Upper lobe of left lung (tissue), 6 donors: Measurements from ENCODE around the gene TRAF3. TPM values are rescaled to one million over a fixed set of nuclear protein-coding genes. Genes with fewer than 3 reads are reported as not detected.

Experiments used
- ATAC-seq, 2 donors: fragments of 200-7000 bp; cut with Tn5 transposase; one replicate each; pipeline ENCODE4 v1.9.1; 2022; ENCODE audit warnings: mild to moderate bottlenecking in 2 of 2, moderate library complexity in 2 of 2; ENCODE audit not compliant: low FRiP score in 2 of 2
- DNase-seq, 2 donors: peaks; one replicate each; pipeline ENCODE4 v3.0.0-alpha.2; 2019 to 2020
- H3K27ac ChIP-seq, 4 donors: fragments of 200-600 bp; sonication (generic); one replicate each; pipeline ENCODE4 v1.5.1; 2016 to 2019
- H3K27me3 ChIP-seq, 4 donors: fragments of 200-600 bp; sonication (generic); one replicate each; pipeline ENCODE4 v1.5.1; 2017 to 2019
- H3K36me3 ChIP-seq, 4 donors: fragments of 200-600 bp; sonication (generic); one replicate each; pipeline ENCODE4 v1.5.1; 2016 to 2019
- H3K4me1 ChIP-seq, 4 donors: fragments of 200-600 bp; sonication (generic); one replicate each; pipeline ENCODE4 v1.5.1; 2018 to 2019
- H3K4me3 ChIP-seq, 4 donors: fragments of 200-600 bp; sonication (generic); one replicate each; pipeline ENCODE4 v1.5.1; 2017 to 2019; ENCODE audit warnings: mild to moderate bottlenecking in 2 of 4, moderate library complexity in 1 of 4
- H3K9me3 ChIP-seq, 4 donors: fragments of 200-600 bp; sonication (generic); one replicate each; pipeline ENCODE4 v1.5.1; 2018 to 2019
- CTCF ChIP-seq, 6 experiments: fragments of 450-650 bp in 4 of 6; fragments of 200-600 bp in 2 of 6; sonication (generic) in 2 of 6; IDR thresholded peaks; one replicate each; pipeline ENCODE4 v1.5.1; 2016 to 2019; ENCODE audit warnings: antibody characterized with exemption in 6 of 6
- EP300 ChIP-seq, 4 donors: sonication (generic); formaldehyde crosslinking; IDR thresholded peaks; one replicate each; pipeline ENCODE4 v1.5.1; 2017; ENCODE audit warnings: antibody characterized with exemption in 4 of 4, control low read depth in 2 of 4
- POLR2A ChIP-seq, 4 donors: fragments of 450-650 bp; IDR thresholded peaks; one replicate each; pipeline ENCODE4 v1.5.1; 2016 to 2017; ENCODE audit warnings: antibody characterized with exemption in 4 of 4, mild to moderate bottlenecking in 2 of 4
- POLR2AphosphoS5 ChIP-seq, 2 donors: sonication (generic); formaldehyde crosslinking; IDR thresholded peaks; one replicate each; pipeline ENCODE4 v1.5.1; 2017; ENCODE audit warnings: antibody characterized with exemption in 2 of 2
- WGBS, 2 donors: methylation state at CpG; one replicate each; pipeline ENCODE4 v1.1.5; 2017 to 2018; 5-methylcytosine and 5-hydroxymethylcytosine counted together
- total RNA-seq, 6 donors: library from RNA; depleted of rRNA in 4 of 6; stranded (reverse); fragments of >200 nt in 4 of 6; gene quantifications; one replicate each; pipeline versions ENCODE4 v1.1.0 to v1.2.1, GENCODE V29; 2016 to 2021
- donor health status: DM: no; HTN: no; CAD: no; lungs with moderate emphysema.
- donor health status: DM: no; HTN: yes; CAD: no; lungs with severe emphysema.

The TRAF3 gene
- total RNA-seq, 6 donors from 2014 or later: 14.7 to 45.4 (median 22.1) TPM

GRCh38 chr14:102777711-102778337 is 575 bp downstream of the TRAF3 start:
- Histone ChIP-seq H3K36me3 (no peaks in the 10 kb centered on the region), H3K27me3 (no peaks in the 10 kb centered on the region), H3K9me3 (no peaks in the 10 kb centered on the region), H3K4me1 (peaks cover 18 to 33% (median 21%) of the 10 kb centered on the region in 4 donors), H3K27ac (peak overlapping the region; percentile 75 to 93 (median 88)), H3K4me3 (peak overlapping the region; percentile 60 to 95 (median 82))
- DNase-seq (peak in 1 of 2 donors; percentile 90), ATAC-seq (peak in 1 of 2 donors; percentile 55)
- WGBS, 2 donors: 0% methylated on average over 3 to 17 of the region's 98 CpGs
- TF ChIP-seq POLR2A (IDR thresholded peaks at IDR 0.05) (no peak), POLR2AphosphoS5 (IDR thresholded peaks at IDR 0.05) (no peak), EP300 (IDR thresholded peaks at IDR 0.05) (no peak), CTCF (IDR thresholded peaks at IDR 0.05) (peak in 1 of 6 experiments; percentile 23)

GRCh38 chr14:102778338-102779083 is 1.3 kb downstream of the TRAF3 start:
- 8 to 11% methylated on average over 29 of the region's 29 CpGs for WGBS, 2 donors
- no peak for ATAC-seq
- H3K9me3 ChIP-seq: no peaks in the 10 kb centered on the region
- peak overlapping the region; percentile 75 to 93 (median 88) for H3K27ac ChIP-seq
- peaks cover 18 to 33% (median 23%) of the 10 kb centered on the region in 4 donors for H3K4me1 ChIP-seq
- no peak for DNase-seq
- no peaks in the 10 kb centered on the region for H3K27me3 ChIP-seq
- H3K36me3 ChIP-seq: no peaks in the 10 kb centered on the region
- TF ChIP-seq POLR2AphosphoS5 (IDR thresholded peaks at IDR 0.05) (no peak), CTCF (IDR thresholded peaks at IDR 0.05) (no peak), POLR2A (IDR thresholded peaks at IDR 0.05) (no peak), EP300 (IDR thresholded peaks at IDR 0.05) (no peak)
- peak overlapping the region; percentile 60 to 95 (median 82) for H3K4me3 ChIP-seq

DNA sequence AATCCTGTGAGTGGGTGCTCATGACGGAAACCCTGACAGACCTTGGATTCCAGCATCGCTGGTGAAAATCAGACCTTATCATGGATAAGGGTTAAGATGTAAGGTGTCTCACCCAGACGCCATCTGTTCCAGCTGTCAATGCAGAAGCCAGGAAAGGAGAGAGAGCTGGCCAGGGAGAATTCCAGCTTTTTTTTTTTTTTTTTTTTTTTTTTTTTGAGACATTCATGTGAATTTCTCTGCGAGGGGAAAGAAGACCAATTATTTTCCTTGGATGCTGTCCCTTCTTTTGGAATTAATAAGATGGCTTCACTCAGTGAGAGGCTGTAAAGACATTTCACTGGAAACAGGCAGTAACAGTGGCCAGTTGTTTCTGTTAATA is 1.8 kb downstream of the TRAF3 start:
- H3K9me3 ChIP-seq: no peaks in the 10 kb centered on the region
- WGBS, 2 donors: 56 to 60% methylated on average over 4 of the region's 4 CpGs
- ATAC-seq (no peak), DNase-seq (no peak)
- TF ChIP-seq CTCF (IDR thresholded peaks at IDR 0.05) (no peak), POLR2A (IDR thresholded peaks at IDR 0.05) (no peak)
- H3K4me3 ChIP-seq: peak overlapping the region in 2 of 4 donors; percentile 90 to 95
- no peaks in the 10 kb centered on the region for H3K27me3 ChIP-seq
- H3K27ac ChIP-seq: no peak overlapping the region
- H3K36me3 ChIP-seq: no peaks in the 10 kb centered on the region
- H3K4me1 ChIP-seq: peaks cover 18 to 33% (median 24%) of the 10 kb centered on the region in 4 donors

DNA sequence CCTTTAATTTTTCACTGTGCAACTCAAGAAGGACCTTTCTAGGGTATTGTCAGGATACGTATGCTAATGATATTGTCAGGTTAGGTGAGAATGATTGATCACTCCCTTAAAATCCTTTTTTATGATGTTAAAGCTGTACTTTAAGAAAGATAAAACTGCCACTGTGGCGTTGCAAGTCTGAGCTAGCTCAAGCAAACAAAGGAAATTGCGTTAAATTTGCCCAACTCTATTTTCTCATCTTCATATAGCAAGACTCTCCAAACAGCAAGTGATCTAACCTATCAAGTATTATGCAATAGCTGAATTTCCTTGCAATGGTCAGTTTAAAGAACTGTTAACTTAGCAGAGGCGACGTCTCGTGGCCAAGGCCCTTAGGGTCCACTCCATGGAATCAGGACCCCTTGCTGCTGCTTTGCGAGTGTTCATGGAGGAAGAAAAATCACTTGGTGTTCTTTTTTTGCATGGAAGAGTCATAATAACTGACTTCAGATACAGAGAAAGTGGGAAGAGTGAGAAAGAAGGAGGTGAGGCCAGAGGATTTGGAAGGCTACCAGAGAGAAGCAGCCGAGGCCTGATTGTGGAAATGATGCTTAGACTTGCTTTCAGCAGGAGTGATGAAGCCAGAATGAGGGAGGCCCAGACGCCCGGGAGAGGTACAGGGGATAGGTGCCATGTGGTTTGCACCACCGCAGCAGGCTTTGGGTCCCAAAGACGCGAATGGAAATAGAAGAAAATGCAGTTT is 2.5 kb downstream of the TRAF3 start:
- no peaks in the 10 kb centered on the region for H3K9me3 ChIP-seq
- DNase-seq (no peak), ATAC-seq (no peak)
- H3K27ac ChIP-seq: no peak overlapping the region
- TF ChIP-seq EP300 (IDR thresholded peaks at IDR 0.05) (no peak), POLR2AphosphoS5 (IDR thresholded peaks at IDR 0.05) (no peak), CTCF (IDR thresholded peaks at IDR 0.05) (no peak), POLR2A (IDR thresholded peaks at IDR 0.05) (no peak)
- no peaks in the 10 kb centered on the region for H3K36me3 ChIP-seq
- no peaks in the 10 kb centered on the region for H3K27me3 ChIP-seq
- H3K4me3 ChIP-seq: no peak overlapping the region
- H3K4me1 ChIP-seq: peaks cover 18 to 31% (median 23%) of the 10 kb centered on the region in 4 donors
- WGBS, 2 donors: 73 to 83% methylated on average over 13 of the region's 13 CpGs
